GM23338 (cell line): ENCODE data around the gene CCDC60. TPM values are rescaled to one million over a fixed set of nuclear protein-coding genes. Genes with fewer than 3 reads are reported as not detected.

Source experiments
- ATAC-seq: fragments of 200-7000 bp; cut with Tn5 transposase; 3 replicates; pipeline ENCODE4 v1.9.1; 2020
- DNase-seq: peaks from one replicate; pipeline ENCODE4 v3.0.0-alpha.2; 2015; ENCODE audit warnings: low spot score
- H2AFZ ChIP-seq: fragments of 200-600 bp; sonication (generic); 2 replicates; pipeline ENCODE4 v1.8.0; 2016; ENCODE audit warnings: antibody characterized with exemption, mild to moderate bottlenecking, moderate library complexity
- H3F3A ChIP-seq: fragments of 200-600 bp; sonication (generic); replicated peaks from 2 replicates; pipeline ENCODE4 v1.8.0; 2017; ENCODE audit warnings: antibody characterized with exemption, mixed run types, low read depth
- H3K27ac ChIP-seq: fragments of 200-600 bp; sonication (generic); 2 replicates; pipeline ENCODE4 v1.6.1; 2016; ENCODE audit warnings: low read depth
- H3K27me3 ChIP-seq: fragments of 200-600 bp; sonication (generic); 2 replicates; pipeline ENCODE4 v1.8.0; 2016; ENCODE audit warnings: mild to moderate bottlenecking, mixed run types, moderate library complexity; ENCODE audit not compliant: insufficient read depth
- H3K36me3 ChIP-seq: fragments of 200-600 bp; sonication (generic); 2 replicates; pipeline ENCODE4 v1.8.0; 2016; ENCODE audit warnings: mild to moderate bottlenecking; ENCODE audit not compliant: insufficient read depth
- H3K4me1 ChIP-seq: fragments of 200-600 bp; sonication (generic); 2 replicates; pipeline ENCODE4 v1.8.0; 2016; ENCODE audit warnings: mild to moderate bottlenecking, moderate library complexity; ENCODE audit not compliant: insufficient read depth
- H3K4me2 ChIP-seq: fragments of 200-600 bp; sonication (generic); 2 replicates; pipeline ENCODE4 v1.7.1; 2017; ENCODE audit warnings: mixed run types
- H3K4me3 ChIP-seq: fragments of 200-600 bp; sonication (generic); 2 replicates; pipeline ENCODE4 v1.6.1; 2016; ENCODE audit warnings: mixed run types
- H3K79me2 ChIP-seq: fragments of 200-600 bp; sonication (generic); replicated peaks from 2 replicates; pipeline ENCODE4 v1.8.0; 2017; ENCODE audit warnings: mild to moderate bottlenecking; ENCODE audit not compliant: insufficient read depth
- H3K9me2 ChIP-seq: fragments of 200-600 bp; sonication (generic); 2 replicates; pipeline ENCODE4 v1.8.0; 2017; ENCODE audit not compliant: insufficient read depth
- H4K20me1 ChIP-seq: fragments of 200-600 bp; sonication (generic); replicated peaks from 2 replicates; pipeline ENCODE4 v1.8.0; 2017; ENCODE audit warnings: mild to moderate bottlenecking; ENCODE audit not compliant: insufficient read depth
- H3K27ac Mint-ChIP-seq: 2 replicates; pipeline ENCODE4 v1.8.0; 2020; ENCODE audit warnings: inconsistent platforms, mild to moderate bottlenecking, moderate library complexity, mixed read lengths
- H3K27me3 Mint-ChIP-seq: 3 replicates; pipeline ENCODE4 v1.8.0; 2022; ENCODE audit warnings: low read depth, mild to moderate bottlenecking, moderate library complexity, mixed read lengths, inconsistent platforms; ENCODE audit not compliant: insufficient read depth, poor library complexity
- H3K36me3 Mint-ChIP-seq: 3 replicates; pipeline ENCODE4 v1.8.0; 2021; ENCODE audit warnings: low read depth, mild to moderate bottlenecking, inconsistent platforms, moderate library complexity, mixed read lengths
- H3K4me1 Mint-ChIP-seq: 3 replicates; pipeline ENCODE4 v1.8.0; 2020; ENCODE audit warnings: mild to moderate bottlenecking, inconsistent platforms, mixed read lengths
- H3K4me3 Mint-ChIP-seq: 3 replicates; pipeline ENCODE4 v1.8.0; 2021; ENCODE audit warnings: moderate library complexity, mild to moderate bottlenecking, inconsistent platforms, mixed read lengths
- H3K9me3 Mint-ChIP-seq: 3 replicates; pipeline ENCODE4 v1.8.0; 2020; ENCODE audit warnings: moderate library complexity, mild to moderate bottlenecking, inconsistent platforms, mixed read lengths
- CREB1 ChIP-seq: fragments of 250-450 bp; sonication (Bioruptor Pico); IDR thresholded peaks from 2 replicates; pipeline ENCODE4 v1.5.0; 2020; ENCODE audit warnings: low read depth, mild to moderate bottlenecking, moderate library complexity
- CTCF ChIP-seq, 2 experiments: fragments of 200-600 bp in 1 of 2; sonication (generic) in 1 of 2; conservative IDR thresholded peaks; 2 replicates each; pipeline versions ENCODE4 v1.5.1 to v1.6.1; 2016 to 2017; ENCODE audit warnings: antibody characterized with exemption in 2 of 2, low read depth in 2 of 2, mild to moderate bottlenecking in 2 of 2, moderate library complexity in 1 of 2
- ETS1 ChIP-seq: IDR thresholded peaks from 2 replicates; pipeline ENCODE4 v1.6.1; 2016; ENCODE audit warnings: antibody characterized with exemption
- EZH2 ChIP-seq: fragments of 200-600 bp; sonication (generic); IDR thresholded peaks from one replicate; pipeline ENCODE4 v1.8.0; 2017; ENCODE audit warnings: antibody characterized with exemption, mild to moderate bottlenecking, low read depth; ENCODE audit not compliant: unreplicated experiment
- EZH2phosphoT487 ChIP-seq: fragments of 200-600 bp; sonication (generic); IDR thresholded peaks from one replicate; pipeline ENCODE4 v1.8.1; 2018; ENCODE audit warnings: antibody characterized with exemption; ENCODE audit not compliant: unreplicated experiment
- NANOG ChIP-seq: IDR thresholded peaks from 2 replicates; pipeline ENCODE4 v1.6.1; 2016; ENCODE audit warnings: antibody characterized with exemption, borderline replicate concordance
- POLR2AphosphoS5 ChIP-seq: IDR thresholded peaks from 2 replicates; pipeline ENCODE4 v1.6.1; 2016; ENCODE audit warnings: antibody characterized with exemption, low read depth
- REST ChIP-seq: IDR thresholded peaks from one replicate; pipeline ENCODE4 v1.6.1; 2018; ENCODE audit warnings: antibody characterized with exemption; ENCODE audit not compliant: unreplicated experiment
- STAT1 ChIP-seq: IDR thresholded peaks from one replicate; pipeline ENCODE4 v1.6.1; 2016; ENCODE audit warnings: antibody characterized with exemption; ENCODE audit not compliant: unreplicated experiment
- ZNF114 ChIP-seq: fragments of 250-450 bp; sonication (Bioruptor Pico); IDR thresholded peaks from 2 replicates; pipeline ENCODE4 v1.5.0; 2020; ENCODE audit warnings: mild to moderate bottlenecking, moderate library complexity
- ZNF331 ChIP-seq: fragments of 250-450 bp; sonication (Bioruptor Pico); IDR thresholded peaks from 2 replicates; pipeline ENCODE4 v1.5.0; 2020; ENCODE audit warnings: low read depth, mild to moderate bottlenecking, moderate library complexity
- ZNF462 ChIP-seq: fragments of 250-450 bp; sonication (Bioruptor Pico); IDR thresholded peaks from 2 replicates; pipeline ENCODE4 v1.5.0; 2020; ENCODE audit warnings: mild to moderate bottlenecking, moderate library complexity
- polyA plus RNA-seq: library from polyadenylated mRNA; unstranded; fragments of >200 nt; fragmentation: Nextera tagmentation; extraction: Ambion mirVana; gene quantifications from 2 replicates; pipeline ENCODE4 v1.2.1, GENCODE V29; 2016
- total RNA-seq: library from RNA; depleted of rRNA; stranded (reverse); fragments of >200 nt; shearing (Covaris generic); gene quantifications from 2 replicates; pipeline ENCODE4 v1.2.3, GENCODE V29; 2014

The CCDC60 gene
- total and polyA plus RNA-seq, 2 experiments from 2014 or later = 0.53 TPM; not detected in 1

- peaks cover 2% of the 10 kb centered on the region for H3K27me3 Mint-ChIP-seq
- H3K27ac Mint-ChIP-seq = no peak overlapping the region
- H3K36me3 Mint-ChIP-seq = peaks cover 42% of the 10 kb centered on the region
- H4K20me1 ChIP-seq = no peaks in the 10 kb centered on the region
- no peaks in the 10 kb centered on the region for H3K4me1 Mint-ChIP-seq
- no peak overlapping the region for H2AFZ ChIP-seq
- no peak overlapping the region for H3K27ac ChIP-seq
- H3K4me2 ChIP-seq = no peak overlapping the region
- H3K4me3 ChIP-seq = no peak overlapping the region
- no peaks in the 10 kb centered on the region for H3K4me1 ChIP-seq
- no peaks in the 10 kb centered on the region for H3K27me3 ChIP-seq
- 0 out of 2 replicates have a peak, but pooled peaks cover 6% of the 10 kb centered on the region for H3K9me2 ChIP-seq
- ATAC-seq = no peak
- peaks cover 4% of the 10 kb centered on the region for H3K36me3 ChIP-seq
- H3K9me3 Mint-ChIP-seq = peaks cover 46% of the 10 kb centered on the region
- no peaks in the 10 kb centered on the region for H3F3A ChIP-seq
- no peaks in the 10 kb centered on the region for H3K79me2 ChIP-seq
- no peak overlapping the region for H3K4me3 Mint-ChIP-seq
- no peak for DNase-seq
- TF ChIP-seq EZH2phosphoT487 (no peak), ZNF331 (CRISPR knock-in tag) (no peak), ZNF462 (CRISPR knock-in tag) (no peak), REST (no peak), STAT1 (no peak), EZH2 (no peak), POLR2AphosphoS5 (no peak), ZNF114 (CRISPR knock-in tag) (no peak), CREB1 (no peak), ETS1 (no peak), NANOG (no peak), CTCF (conservative IDR thresholded peaks at IDR 0.05; ENCODE audit: low read depth in 2 of 2) (no peak)
These were observed 19.6 kb downstream of the CCDC60 start for GRCh38 chr12:119354172-119354571.
